PC-9 (cell line): ENCODE data around the gene TPPP. TPM values are rescaled to one million over a fixed set of nuclear protein-coding genes. Genes with fewer than 3 reads are reported as not detected.
"Not testable (repeated sequence)": the region's sequence is repeated elsewhere in the genome, so short reads cannot be mapped to it uniquely, and the experiment has no call there.

ENCODE experiments used
- BruUV-seq: library from RNA; stranded (reverse); fragments of 400-500 nt; replicated peaks from 2 replicates; lab custom pipeline; 2021; lab: Mats Ljungman, UMichigan
- CTCF ChIA-PET: fragments of 300-600 bp; sonication (Branson Sonifier 250); formaldehyde crosslinking; loops from one replicate; lab custom pipeline; 2022; ENCODE audit warnings: antibody characterized with exemption; lab: Charles Lee
- POLR2A ChIA-PET: fragments of 300-600 bp; sonication (Branson Sonifier 250); formaldehyde crosslinking; loops from one replicate; lab custom pipeline; 2022; ENCODE audit warnings: antibody characterized with exemption; ENCODE audit not compliant: unreplicated experiment; lab: Charles Lee
- DNase-seq, 2 experiments: peaks; one replicate each; pipeline versions ENCODE4 v3.0.0 to v3.0.0-alpha.2; 2015 to 2022; ENCODE audit warnings: mixed read lengths in 1 of 2
- H2AFZ ChIP-seq: fragments of 200-600 bp; sonication (generic); 2 replicates; pipeline ENCODE4 v1.8.1; 2017; ENCODE audit warnings: antibody characterized with exemption
- H3F3A ChIP-seq: fragments of 200-600 bp; sonication (generic); 2 replicates; pipeline ENCODE4 v1.8.1; 2017; ENCODE audit warnings: antibody characterized with exemption, mild to moderate bottlenecking, low read depth; ENCODE audit not compliant: insufficient read depth
- H3K27ac ChIP-seq: fragments of 200-600 bp; sonication (generic); 2 replicates; pipeline ENCODE4 v1.6.1; 2016; ENCODE audit warnings: mixed run types
- H3K27me3 ChIP-seq: fragments of 200-600 bp; sonication (generic); 2 replicates; pipeline ENCODE4 v1.6.1; 2016; ENCODE audit warnings: low read depth, mixed run types; ENCODE audit not compliant: insufficient read depth
- H3K36me3 ChIP-seq: fragments of 200-600 bp; sonication (generic); 2 replicates; pipeline ENCODE4 v1.6.1; 2016; ENCODE audit warnings: low read depth, mixed run types
- H3K4me1 ChIP-seq: fragments of 200-600 bp; sonication (generic); replicated peaks from 2 replicates; pipeline ENCODE4 v1.6.1; 2016; ENCODE audit warnings: mixed run types; ENCODE audit not compliant: insufficient read depth
- H3K4me2 ChIP-seq: fragments of 200-600 bp; sonication (generic); 2 replicates; pipeline ENCODE4 v1.6.1; 2017; ENCODE audit warnings: mixed run types
- H3K4me3 ChIP-seq: fragments of 200-600 bp; sonication (generic); 2 replicates; pipeline ENCODE4 v1.6.1; 2016; ENCODE audit warnings: mixed run types
- H3K79me2 ChIP-seq: fragments of 200-600 bp; sonication (generic); 2 replicates; pipeline ENCODE4 v1.6.1; 2017; ENCODE audit warnings: low read depth, mixed run types
- H3K9me2 ChIP-seq: fragments of 200-600 bp; sonication (generic); 2 replicates; pipeline ENCODE4 v1.8.1; 2017; ENCODE audit warnings: mild to moderate bottlenecking; ENCODE audit not compliant: insufficient read depth
- H3K9me3 ChIP-seq: fragments of 200-600 bp; sonication (generic); 2 replicates; pipeline ENCODE4 v1.8.1; 2016; ENCODE audit warnings: low read depth; ENCODE audit not compliant: insufficient read depth
- H4K20me1 ChIP-seq: fragments of 200-600 bp; sonication (generic); 2 replicates; pipeline ENCODE4 v1.8.1; 2017; ENCODE audit not compliant: insufficient read depth
- CTCF ChIP-seq: fragments of 200-600 bp; sonication (generic); conservative IDR thresholded peaks from 2 replicates; pipeline ENCODE4 v1.6.1; 2017; ENCODE audit warnings: mixed run types, antibody characterized with exemption, mild to moderate bottlenecking, moderate library complexity
- EZH2 ChIP-seq: fragments of 200-600 bp; sonication (generic); IDR thresholded peaks from 2 replicates; pipeline ENCODE4 v1.8.0; 2017; ENCODE audit warnings: antibody characterized with exemption, low read depth
- intact Hi-C: fragments of 100-400 bp; cut with micrococcal nuclease; formaldehyde crosslinking; loops from one replicate; pipeline ENCODE4 v1.10.0; 2022; ENCODE audit not compliant: unreplicated experiment
- total RNA-seq: library from RNA; stranded (reverse); gene quantifications from 2 replicates; pipeline ENCODE4 v1.2.3, GENCODE V29; 2021

The TPPP gene
- total RNA-seq, 1 experiment from 2014 or later: 0.17 TPM

- POLR2A ChIA-PET, H3K79me2 ChIP-seq, H3K36me3 ChIP-seq, H3K4me3 ChIP-seq, H3K4me1 ChIP-seq, CTCF ChIA-PET, H3K4me2 ChIP-seq, H2AFZ ChIP-seq, DNase-seq, intact Hi-C loops, H3K9me2 ChIP-seq, H3K9me3 ChIP-seq, BruUV-seq, H4K20me1 ChIP-seq, H3F3A ChIP-seq, H3K27ac ChIP-seq: not testable (repeated sequence)
- peaks cover 26% of the 10 kb centered on the region for H3K27me3 ChIP-seq
Measured at GRCh38 chr5:690293-690692, 2.9 kb downstream of the TPPP start.

GRCh38 chr5:688348-689010 lies 4.7 kb downstream of the TPPP start:
- H3K4me1 ChIP-seq, H3K4me3 ChIP-seq, H3K27ac ChIP-seq, H3K9me3 ChIP-seq, POLR2A ChIA-PET, H3K9me2 ChIP-seq, H3K4me2 ChIP-seq, H3F3A ChIP-seq, H2AFZ ChIP-seq, BruUV-seq, intact Hi-C loops, CTCF ChIA-PET, DNase-seq, H3K36me3 ChIP-seq, H3K79me2 ChIP-seq, H4K20me1 ChIP-seq: not testable (repeated sequence)
- H3K27me3 ChIP-seq: peaks cover 37% of the 10 kb centered on the region

GRCh38 chr5:686936-687335 lies 6.2 kb downstream of the TPPP start:
- peaks cover 26% of the 10 kb centered on the region for H3K27me3 ChIP-seq
- H2AFZ ChIP-seq, H3K27ac ChIP-seq, H3K9me3 ChIP-seq, CTCF ChIA-PET, H3F3A ChIP-seq, H3K9me2 ChIP-seq, H3K36me3 ChIP-seq, H3K4me3 ChIP-seq, H3K4me2 ChIP-seq, POLR2A ChIA-PET, H3K79me2 ChIP-seq, BruUV-seq, DNase-seq, H3K4me1 ChIP-seq, intact Hi-C loops, H4K20me1 ChIP-seq: not testable (repeated sequence)

- POLR2A ChIA-PET, intact Hi-C loops, H3K36me3 ChIP-seq, H3K9me2 ChIP-seq, CTCF ChIA-PET, DNase-seq, H3K9me3 ChIP-seq, H3K4me3 ChIP-seq, H3K4me2 ChIP-seq, H3K4me1 ChIP-seq, H3K79me2 ChIP-seq, H2AFZ ChIP-seq, H4K20me1 ChIP-seq, BruUV-seq, H3F3A ChIP-seq, H3K27ac ChIP-seq: not testable (repeated sequence)
- peaks cover 26% of the 10 kb centered on the region for H3K27me3 ChIP-seq
Measured at GRCh38 chr5:686172-686523, 7.0 kb downstream of the TPPP start.

- no peaks in the 10 kb centered on the region for H3K36me3 ChIP-seq
- no peaks in the 10 kb centered on the region for H3K9me3 ChIP-seq
- H3K27ac ChIP-seq: no peak overlapping the region
- no peak overlapping the region for H3K4me3 ChIP-seq
- ChIA-PET CTCF (no interaction called here), POLR2A (no interaction called here)
- no peaks in the 10 kb centered on the region for H3K79me2 ChIP-seq
- no TSS peak for BruUV-seq
- intact Hi-C loops: no loop called here
- H2AFZ ChIP-seq: no peak overlapping the region
- TF ChIP-seq EZH2 (no peak), CTCF (no peak)
- H3K4me2 ChIP-seq: no peak overlapping the region
- H3K27me3 ChIP-seq: peaks cover 26% of the 10 kb centered on the region
- no peaks in the 10 kb centered on the region for H3F3A ChIP-seq
- DNase-seq: no peak
- no peaks in the 10 kb centered on the region for H3K9me2 ChIP-seq
- H3K4me1 ChIP-seq: no peaks in the 10 kb centered on the region
- peaks cover 3% of the 10 kb centered on the region; the same call in 1 of the 2 replicates for H4K20me1 ChIP-seq
Measured at GRCh38 chr5:685262-686171, 7.6 kb downstream of the TPPP start.
